HG02840 (cell line): ENCODE measurements around the gene POPDC2.
"Not testable (repeated sequence)": the region's sequence is repeated elsewhere in the genome, so short reads cannot be mapped to it uniquely, and the experiment has no call there.

Experiments
- ATAC-seq: cut with Tn5 transposase; IDR thresholded peaks from one replicate; pipeline ENCODE4 v1.9.1; 2021; ENCODE audit warnings: mild to moderate bottlenecking, moderate library complexity, moderate number of reproducible peaks; ENCODE audit not compliant: unreplicated experiment, low FRiP score

Gene POPDC2

DNA sequence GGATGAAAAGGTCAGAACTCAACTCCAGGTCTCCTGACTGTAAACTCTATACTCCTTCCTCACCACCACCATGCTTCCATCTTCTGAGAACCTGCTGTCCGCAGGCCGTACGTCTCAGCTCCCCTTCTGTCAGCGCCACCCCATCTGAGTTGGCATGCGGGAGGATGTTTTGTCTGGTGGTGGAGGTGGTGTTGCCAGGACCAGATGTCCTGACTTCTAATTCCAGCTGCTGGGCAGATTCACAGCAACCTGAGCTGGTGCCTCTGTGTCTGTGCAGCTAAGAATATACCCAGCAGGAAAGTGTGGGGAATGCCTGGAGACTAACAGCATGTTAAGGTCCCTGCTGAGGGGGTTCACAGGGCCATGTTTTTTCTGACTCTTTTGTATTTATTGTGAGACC, 39.5 kb downstream of the POPDC2 start:
- ATAC-seq: no peak

DNA sequence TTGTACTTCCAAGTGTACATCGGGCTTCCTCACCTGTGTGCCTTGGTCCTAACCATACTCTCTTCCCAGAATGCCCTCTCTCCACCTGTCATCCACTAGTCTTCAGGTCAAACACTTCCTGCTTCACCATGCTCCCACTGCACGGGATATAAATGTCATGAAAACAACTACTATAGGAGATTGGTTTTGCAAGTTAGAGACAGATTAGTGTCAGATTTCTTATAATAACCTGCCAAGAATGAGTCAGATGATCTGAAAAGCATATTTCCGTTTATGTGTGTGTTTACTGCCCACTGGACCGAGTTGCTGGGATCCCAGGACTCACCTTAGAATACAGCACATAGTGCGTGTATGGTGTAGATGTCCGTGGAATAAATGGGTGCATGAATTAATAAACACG, 41.3 kb downstream of the POPDC2 start:
- ATAC-seq: no peak

DNA sequence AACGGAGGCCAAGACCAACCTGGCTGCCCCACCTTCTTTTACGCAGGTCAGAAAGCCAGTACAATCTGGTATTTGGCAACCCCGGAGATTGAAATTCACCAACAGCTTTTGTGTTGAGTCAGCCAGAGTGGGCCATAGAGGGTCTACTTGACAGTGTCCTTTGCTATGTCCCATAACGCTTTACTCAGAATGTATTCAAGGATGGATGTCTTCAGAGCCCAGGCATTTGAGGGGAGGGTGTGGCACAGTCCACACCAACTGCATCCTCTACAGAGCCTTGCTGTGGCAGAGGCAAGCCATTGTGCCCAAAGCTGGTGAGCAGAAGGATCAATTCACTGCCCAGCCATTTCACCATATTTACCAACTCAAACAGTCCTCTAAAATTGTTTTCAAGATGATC, 44.3 kb downstream of the POPDC2 start:
- no peak for ATAC-seq

DNA sequence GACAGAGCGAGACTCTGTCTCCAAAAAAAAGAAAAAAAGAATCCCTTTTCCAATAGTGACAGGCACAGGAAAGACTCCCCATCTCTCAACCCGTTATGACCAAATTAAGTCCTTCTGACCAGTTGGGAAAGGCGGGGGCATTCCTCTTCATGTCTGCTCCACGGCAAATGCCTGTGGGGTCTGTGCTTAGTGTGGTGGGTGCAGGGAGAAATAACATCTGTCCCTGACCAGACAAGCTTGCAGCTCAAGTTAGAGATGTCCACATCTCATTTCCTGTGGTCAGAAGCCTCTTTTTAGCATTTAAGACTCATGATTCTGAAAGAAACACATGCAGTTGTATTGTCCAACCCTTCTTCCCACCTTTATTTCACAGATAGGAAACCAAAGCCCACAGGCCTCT, 46.5 kb downstream of the POPDC2 start:
- no peak for ATAC-seq

DNA sequence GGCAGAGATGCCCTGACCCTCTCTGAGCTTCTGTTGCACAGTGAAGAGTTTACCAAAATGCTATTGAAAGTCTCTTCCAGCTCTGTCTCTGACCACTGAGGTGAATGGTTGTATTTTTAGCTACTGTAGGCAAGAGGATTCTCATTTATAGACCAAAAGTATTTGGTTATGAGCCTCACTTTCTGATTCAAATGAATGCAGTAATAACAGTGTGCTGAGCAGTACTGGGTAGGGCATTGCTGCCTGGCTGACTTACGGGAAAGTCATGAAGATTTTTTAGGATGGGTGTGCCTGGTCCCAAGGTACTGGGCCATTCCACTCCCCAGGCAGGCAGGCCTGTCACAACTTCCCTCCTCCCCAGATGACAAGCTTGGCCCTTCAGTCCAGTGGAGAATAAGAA, 47.2 kb downstream of the POPDC2 start:
- ATAC-seq: no peak

DNA sequence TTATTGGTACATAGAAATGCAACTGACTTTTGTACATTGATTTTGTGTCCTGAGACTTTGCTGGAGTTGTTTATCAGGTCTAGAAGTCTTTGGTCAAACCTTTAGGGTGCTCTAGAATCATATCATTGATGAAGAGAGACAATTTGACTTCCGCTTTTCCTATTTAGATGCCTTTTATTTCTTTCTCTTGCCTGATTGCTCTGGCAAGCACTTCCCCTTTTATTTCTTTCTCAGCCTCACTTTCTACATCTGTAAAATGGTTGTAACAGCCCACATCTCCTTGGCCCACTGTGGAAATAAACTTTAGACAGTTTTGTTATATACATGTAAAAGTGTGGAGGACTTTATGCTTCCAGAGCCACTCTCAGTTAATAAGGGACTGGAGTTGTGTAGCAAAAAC, 48.7 kb downstream of the POPDC2 start:
- no peak for ATAC-seq

DNA sequence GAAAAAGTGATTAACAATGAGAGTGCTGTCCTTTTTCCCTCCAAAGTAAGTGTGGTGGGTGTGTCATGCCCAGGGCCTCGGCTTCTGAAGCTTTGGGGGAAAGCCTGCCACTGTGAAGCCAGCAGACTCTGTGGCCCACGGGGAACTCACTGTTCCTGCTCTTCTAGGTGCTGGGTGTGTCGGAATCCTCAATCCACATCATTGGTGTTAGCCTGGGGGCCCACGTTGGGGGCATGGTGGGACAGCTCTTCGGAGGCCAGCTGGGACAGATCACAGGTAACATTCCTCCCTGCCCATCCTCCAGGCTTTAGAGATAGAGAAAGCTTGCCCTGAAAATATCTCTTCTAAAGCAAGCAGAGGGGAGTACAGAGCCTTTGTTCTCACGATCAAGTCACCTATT, 51.1 kb downstream of the POPDC2 start:
- no peak for ATAC-seq

DNA sequence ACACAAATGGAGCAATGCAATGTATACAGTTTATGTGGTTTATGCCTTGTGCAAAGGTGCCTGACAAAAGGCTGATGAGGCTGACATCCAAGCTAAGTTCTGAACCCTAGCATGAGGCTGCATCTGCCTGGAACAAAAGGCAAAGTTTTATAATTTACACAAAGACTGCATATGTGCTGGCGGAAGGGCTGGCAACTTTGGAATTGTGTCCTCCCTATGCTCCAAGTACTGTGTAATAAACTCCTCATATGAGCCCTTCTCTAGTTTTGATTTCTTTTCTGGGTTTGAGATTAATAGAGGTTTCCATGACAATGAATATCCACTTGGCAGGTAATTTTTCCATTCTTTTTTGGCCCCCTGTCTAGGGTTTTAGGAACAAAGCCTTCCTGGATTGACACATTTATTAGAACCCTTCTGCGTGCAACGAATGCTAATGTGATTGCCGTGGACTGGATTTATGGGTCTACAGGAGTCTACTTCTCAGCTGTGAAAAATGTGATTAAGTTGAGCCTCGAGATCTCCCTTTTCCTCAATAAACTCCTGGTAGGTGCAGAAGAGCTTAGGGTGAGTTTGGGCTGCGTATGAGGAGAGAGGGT, 51.9 kb downstream of the POPDC2 start:
- ATAC-seq: no peak

DNA sequence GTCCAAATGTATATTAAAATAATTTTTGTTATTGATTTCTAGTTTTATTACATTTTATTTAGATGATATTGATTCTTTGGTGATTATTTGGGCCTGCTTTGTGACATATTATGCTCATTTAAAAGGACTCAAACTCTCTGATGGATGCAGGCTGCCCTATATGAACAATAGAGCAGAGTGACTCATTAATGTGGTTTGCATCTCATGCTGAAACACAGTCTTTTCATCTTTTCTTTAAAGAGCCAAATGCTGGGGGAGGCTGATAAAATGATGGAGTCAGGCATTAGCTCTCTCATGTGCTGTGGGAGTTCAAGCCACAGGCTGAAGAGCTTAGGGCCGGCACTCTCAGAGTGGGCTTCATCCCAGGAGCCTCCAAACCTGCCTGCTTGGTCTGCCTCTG, 55.5 kb downstream of the POPDC2 start:
- no peak for ATAC-seq

DNA sequence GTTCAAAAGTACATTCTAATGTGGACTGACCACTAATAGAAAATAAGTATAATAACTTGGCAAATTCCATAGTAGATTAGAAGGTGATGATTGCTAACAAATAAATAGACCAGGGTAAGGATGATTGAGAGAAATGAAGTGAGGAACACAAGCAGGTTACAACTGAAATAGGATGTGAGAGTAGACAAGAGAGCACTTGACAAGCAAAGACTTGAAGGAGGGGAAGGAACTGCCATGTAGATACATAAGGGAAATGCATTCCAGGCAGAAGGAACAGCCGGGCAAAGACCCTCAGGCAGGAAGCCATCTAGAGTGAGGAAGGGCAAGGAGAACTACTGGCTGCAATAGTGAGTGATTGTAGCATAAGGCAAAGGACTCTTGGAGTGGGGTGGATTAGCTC, 57.7 kb downstream of the POPDC2 start:
- ATAC-seq: no peak

DNA sequence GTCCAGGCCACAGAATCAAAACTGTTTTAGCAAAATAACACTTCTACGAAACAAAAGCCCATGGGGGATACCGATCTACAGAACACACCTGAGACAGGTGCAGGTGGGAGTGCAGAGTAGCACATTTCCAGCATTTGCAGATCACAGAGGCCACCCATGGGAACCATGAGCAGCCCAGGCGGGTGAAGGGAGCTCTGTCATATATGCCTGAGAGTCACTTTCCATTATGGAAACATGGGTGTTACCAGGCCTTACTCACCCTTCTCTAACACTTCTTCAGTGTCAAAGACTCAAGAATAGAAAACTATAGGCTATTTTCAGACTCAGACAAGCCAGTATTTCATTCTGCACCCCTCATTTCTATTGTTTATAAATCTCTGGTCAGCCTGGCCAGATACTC, 59.2 kb downstream of the POPDC2 start:
- no peak for ATAC-seq

DNA sequence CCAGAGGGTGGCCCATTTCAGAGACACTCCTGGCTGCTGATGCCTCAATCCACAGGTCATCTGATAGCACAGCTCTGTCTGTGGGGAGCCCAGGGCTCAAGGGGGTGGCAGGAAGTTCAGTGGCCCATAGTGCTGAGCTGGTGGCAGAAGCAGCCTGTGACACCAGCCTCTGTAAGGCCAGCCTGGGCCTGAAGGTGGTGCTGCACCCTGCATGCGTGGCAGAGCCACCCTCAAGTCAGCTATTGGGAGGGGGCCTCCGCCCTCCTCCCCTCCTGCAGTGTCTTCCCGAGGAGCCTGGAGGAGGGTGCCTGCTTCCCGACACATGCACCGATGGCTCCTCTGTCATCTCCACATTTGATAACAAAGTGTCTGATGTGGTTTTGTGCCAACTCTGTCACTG, 59.7 kb downstream of the POPDC2 start:
- ATAC-seq: no peak

DNA sequence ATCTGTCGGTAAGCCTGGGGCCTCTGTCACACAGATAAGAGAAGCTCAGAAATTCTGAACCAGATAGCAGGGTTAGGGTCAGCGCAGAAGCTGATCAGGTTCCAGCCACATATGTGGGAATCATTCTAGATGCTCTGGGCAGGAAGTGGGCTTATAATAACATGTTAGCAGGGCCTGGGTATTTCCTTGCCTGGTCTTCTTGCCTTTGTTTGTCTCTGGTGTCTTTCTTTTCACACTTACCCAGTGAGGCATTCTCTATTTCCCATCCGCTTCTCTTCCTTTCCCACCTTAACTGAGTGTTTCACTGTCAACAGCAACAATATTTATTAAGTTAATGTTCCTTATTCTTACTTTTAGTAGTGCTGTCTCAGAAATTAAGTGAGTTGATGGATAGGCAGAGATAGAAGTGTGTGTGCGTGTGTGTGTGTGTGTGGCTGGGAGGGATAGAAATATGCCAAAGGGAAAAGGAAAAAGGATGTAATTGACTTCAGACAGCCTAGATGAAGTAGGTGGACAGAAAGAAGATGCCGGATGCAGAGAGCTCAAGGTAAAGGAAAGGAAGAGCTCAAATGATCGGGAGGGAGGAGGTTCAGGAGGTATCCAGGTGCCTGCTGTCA, 60.7 kb downstream of the POPDC2 start:
- no peak for ATAC-seq

DNA sequence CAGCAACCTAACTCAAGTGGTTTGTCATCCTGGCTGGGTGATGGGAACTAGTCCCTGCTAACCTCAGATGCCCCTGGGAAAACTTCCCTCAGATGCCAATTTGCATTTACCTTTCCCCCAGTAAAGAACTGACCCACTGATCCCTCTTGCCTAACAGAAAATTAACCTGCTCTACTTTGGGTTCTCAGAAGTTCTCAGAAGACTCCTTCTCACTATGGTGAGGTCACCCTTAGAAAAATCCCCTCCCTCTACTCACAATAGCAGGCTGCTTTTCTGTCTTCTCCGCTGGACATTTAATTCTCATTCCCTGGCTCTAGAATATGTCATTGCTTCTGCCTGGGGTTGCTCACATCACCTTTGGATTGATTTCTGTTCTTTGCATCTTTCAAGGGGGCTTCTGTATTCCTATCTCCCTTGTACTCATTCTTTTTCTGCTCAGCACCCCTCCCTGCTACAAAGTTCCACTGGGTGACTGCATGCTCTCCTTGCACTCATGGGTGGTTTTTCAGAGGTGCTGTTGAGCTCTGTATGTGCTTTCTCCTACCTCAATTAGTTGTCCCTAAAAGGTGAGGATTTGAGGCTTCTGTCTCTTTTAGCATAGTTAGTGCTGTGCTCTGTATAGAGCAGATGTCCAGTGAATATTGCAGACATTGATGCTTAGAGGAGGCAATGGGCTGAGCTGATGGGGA, 61.8 kb downstream of the POPDC2 start:
- peak; percentile 47 for ATAC-seq

DNA sequence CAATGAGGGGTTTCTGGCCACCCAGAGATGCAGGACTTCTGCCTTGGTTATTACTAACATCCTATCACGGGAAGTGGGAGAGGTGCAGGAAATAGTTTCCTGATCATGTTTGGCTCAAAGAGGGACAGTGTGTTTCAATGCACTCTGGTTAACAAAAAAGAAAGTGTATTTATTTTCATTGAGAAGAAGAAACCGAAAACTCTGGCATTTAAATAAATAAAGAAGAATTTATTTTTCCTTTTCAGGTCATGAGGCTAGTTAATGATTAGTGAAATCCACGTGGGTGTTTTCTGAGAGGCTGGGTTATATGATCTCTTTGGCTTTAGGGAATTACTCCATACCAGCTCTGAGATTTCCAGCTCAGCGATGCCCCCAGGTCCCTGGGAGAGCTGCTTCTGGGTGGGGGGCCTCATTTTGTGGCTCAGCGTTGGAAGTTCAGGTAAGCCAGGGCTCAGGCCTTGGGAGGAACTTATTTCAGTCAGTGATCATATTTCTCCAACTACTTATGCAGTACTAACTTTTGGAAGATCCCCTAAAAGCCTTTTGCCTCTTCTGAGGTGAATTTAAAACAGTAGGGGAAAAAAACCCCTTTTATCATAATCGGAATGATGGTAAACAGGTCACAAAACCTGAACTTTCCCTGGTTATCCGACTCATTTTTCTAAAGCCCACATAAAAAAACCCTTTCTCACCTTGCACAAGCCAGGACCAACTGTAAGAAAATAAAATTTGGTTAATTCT, 62.7 kb downstream of the POPDC2 start, which contains the start of gene PLA1A:
PLA1A (plus strand) TSS at position 338 of the 741 bp plus-strand sequence; CDS start at position 367, 29 bp downstream.
- ATAC-seq: peak; percentile 25

DNA sequence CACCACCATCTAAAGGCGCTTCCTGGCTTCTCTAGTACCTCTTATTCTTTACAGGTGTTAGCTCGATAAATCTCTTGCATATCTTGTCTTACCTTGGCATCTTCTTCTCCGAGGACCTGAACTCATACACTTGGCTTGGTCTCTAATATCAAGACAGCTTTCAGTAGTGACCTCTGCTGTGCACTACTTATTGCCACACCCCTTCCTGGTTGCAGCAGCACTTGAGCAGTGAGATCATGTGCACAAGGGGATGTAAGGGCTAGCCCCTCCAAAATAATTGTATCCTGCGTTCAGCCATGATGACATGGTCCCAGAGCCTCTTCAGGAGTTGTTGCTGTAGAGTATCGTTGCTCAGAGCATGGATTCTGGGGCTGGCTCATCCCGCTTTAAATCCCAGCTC, 64.0 kb downstream of the POPDC2 start:
- ATAC-seq: no peak

DNA sequence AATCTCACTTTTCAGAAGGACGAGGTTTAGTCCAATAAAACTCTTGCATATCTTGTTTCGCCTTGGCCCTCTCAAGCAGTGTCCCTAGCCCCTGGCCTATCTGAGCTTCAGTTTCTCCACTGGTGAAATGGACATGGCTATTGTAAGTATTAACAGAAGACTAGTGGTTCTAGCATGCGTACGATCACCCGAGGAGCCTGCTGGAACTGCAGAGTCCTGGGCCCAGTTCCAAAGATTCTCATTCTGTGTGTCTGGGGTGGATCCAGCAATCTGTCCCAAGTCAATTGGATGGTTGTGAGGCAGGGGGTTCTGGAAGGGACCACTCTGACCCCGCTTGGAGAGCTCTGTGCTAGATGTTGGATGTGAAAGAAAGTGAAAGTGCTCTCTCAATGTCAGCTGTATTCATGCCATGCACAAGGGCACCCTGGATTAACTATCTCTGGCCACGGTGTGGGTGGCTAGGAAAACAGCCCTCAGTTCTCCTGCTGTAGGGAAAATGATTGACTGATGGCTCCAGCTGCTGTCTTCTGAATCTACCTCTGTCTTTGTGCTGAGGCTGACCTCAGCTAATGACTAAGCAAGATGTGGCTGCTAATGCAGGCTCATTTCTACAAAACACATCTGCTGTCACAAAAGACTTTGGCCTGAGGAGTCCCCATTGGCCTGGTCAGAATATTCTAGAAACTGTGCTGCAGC, 64.6 kb downstream of the POPDC2 start:
- no peak for ATAC-seq

DNA sequence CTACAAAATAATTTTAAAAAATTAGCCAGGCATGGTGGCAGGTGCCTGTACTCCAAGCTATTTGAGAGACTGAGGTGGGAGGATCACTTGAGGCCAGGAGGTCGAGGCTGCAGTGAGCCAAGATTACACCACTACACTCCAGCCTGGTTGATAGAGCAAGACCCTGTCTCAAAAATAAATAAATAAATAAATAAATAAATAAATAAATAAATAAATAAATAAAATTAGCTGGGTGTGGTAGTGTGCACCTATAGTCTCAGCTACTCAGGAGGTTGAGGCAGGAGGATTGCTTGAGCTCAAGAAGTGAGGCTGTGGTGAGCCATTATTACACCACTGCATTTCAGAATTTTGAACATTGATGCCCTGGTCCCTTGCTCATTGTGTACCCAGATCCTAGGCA, 65.5 kb downstream of the POPDC2 start:
- not testable (repeated sequence) for ATAC-seq

DNA sequence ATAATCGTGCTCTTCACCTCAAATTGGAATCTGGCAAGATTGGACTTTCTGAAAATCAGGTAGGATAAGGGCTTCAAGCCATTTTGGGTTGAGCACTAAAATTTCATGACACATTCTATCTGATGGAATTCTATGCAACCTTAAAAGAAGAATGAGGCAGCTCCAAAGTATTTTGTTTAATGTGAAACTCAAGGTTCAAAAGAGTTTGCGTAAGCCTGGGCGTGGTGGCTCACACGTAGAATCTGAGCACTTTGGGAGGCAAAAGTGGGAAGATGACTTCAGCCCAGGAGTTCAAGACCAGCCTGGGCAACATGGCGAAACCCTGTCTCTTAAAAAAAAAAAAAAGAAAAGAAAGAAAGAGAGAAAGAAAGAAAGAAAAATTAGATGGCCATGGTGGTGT, 66.3 kb downstream of the POPDC2 start:
- ATAC-seq: no peak

DNA sequence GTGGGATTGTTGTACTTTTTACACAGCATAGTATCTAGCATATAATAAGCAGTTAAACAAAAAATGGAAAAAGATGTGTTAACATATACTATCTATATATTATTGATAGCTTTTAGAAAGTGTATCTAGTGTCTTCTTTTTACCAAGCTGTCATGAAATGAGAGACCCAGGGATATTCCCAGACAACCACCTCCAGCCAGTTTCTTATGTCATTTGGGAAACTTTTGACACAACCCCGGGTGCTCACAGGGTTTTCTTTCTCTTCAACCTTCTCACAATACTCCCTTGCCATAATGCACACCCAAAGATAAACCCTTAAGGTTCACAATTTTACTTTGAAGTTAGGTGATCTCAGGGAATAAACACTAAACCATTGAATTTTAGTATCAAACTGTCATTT, 67.5 kb downstream of the POPDC2 start:
- no peak for ATAC-seq
